T-helper 2 cell treated with Interferon-gamma antibody and Interleukin-4, amounts not matched to agents 5 μg/mL and 100 μg/mL, for 36 hours (primary cell): Measurements from ENCODE around the gene IDH3B.
"Not testable (repeated sequence)": the region's sequence is repeated elsewhere in the genome, so short reads cannot be mapped to it uniquely, and the experiment has no call there.

Experiments used
- DNase-seq: peaks from one replicate; pipeline ENCODE4 v3.0.0; 2021; ENCODE audit warnings: low spot score
- H3K27ac Mint-ChIP-seq: one replicate; pipeline ENCODE4 v1.8.0; 2021; ENCODE audit warnings: mild to moderate bottlenecking, mixed read lengths
- H3K27me3 Mint-ChIP-seq: one replicate; pipeline ENCODE4 v1.8.0; 2021; ENCODE audit warnings: low read depth, mixed read lengths
- H3K36me3 Mint-ChIP-seq: one replicate; pipeline ENCODE4 v1.8.0; 2021; ENCODE audit warnings: low read depth, mixed read lengths
- H3K4me1 Mint-ChIP-seq: one replicate; pipeline ENCODE4 v1.8.0; 2021; ENCODE audit warnings: low read depth, mixed read lengths
- H3K4me3 Mint-ChIP-seq: one replicate; pipeline ENCODE4 v1.8.0; 2022; ENCODE audit warnings: mild to moderate bottlenecking, moderate library complexity, mixed read lengths
- H3K9me3 Mint-ChIP-seq: one replicate; pipeline ENCODE4 v1.8.0; 2021; ENCODE audit warnings: mixed read lengths

IDH3B gene

GRCh38 chr20:2690718-2691117 lies 26.7 kb upstream of the IDH3B start:
- no peak overlapping the region for H3K27ac Mint-ChIP-seq
- peaks cover 8% of the 10 kb centered on the region for H3K36me3 Mint-ChIP-seq
- H3K4me3 Mint-ChIP-seq: peak overlapping the region; percentile 96
- H3K9me3 Mint-ChIP-seq: no peaks in the 10 kb centered on the region
- H3K27me3 Mint-ChIP-seq: peaks cover 45% of the 10 kb centered on the region
- peaks cover 28% of the 10 kb centered on the region for H3K4me1 Mint-ChIP-seq
- DNase-seq: no peak

- peaks cover 40% of the 10 kb centered on the region for H3K27me3 Mint-ChIP-seq
- no peaks in the 10 kb centered on the region for H3K9me3 Mint-ChIP-seq
- H3K4me1 Mint-ChIP-seq: peaks cover 28% of the 10 kb centered on the region
- H3K4me3 Mint-ChIP-seq: no peak overlapping the region
- H3K36me3 Mint-ChIP-seq: peaks cover 8% of the 10 kb centered on the region
- no peak for DNase-seq
- no peak overlapping the region for H3K27ac Mint-ChIP-seq
These were observed 26.2 kb upstream of the IDH3B start for GRCh38 chr20:2690213-2690612.

GRCh38 chr20:2688041-2688591 lies 24.1 kb upstream of the IDH3B start:
- Mint-ChIP-seq H3K27ac (peak overlapping the region; percentile 68), H3K27me3 (peaks cover 33% of the 10 kb centered on the region), H3K4me1 (peaks cover 28% of the 10 kb centered on the region), H3K9me3 (no peaks in the 10 kb centered on the region), H3K4me3 (peak overlapping the region; percentile 44), H3K36me3 (peaks cover 7% of the 10 kb centered on the region)
- peak; percentile 81 for DNase-seq

GRCh38 chr20:2687514-2687913 lies 23.5 kb upstream of the IDH3B start:
- Mint-ChIP-seq H3K27ac (peak overlapping the region; percentile 68), H3K4me1 (peaks cover 28% of the 10 kb centered on the region), H3K27me3 (peaks cover 37% of the 10 kb centered on the region), H3K4me3 (peak overlapping the region; percentile 44), H3K36me3 (peaks cover 7% of the 10 kb centered on the region), H3K9me3 (no peaks in the 10 kb centered on the region)
- DNase-seq: no peak

- not testable (repeated sequence) for H3K9me3 Mint-ChIP-seq, H3K4me3 Mint-ChIP-seq, H3K36me3 Mint-ChIP-seq, H3K27ac Mint-ChIP-seq, DNase-seq
- Mint-ChIP-seq H3K4me1 (peaks cover 18% of the 10 kb centered on the region), H3K27me3 (peaks cover 25% of the 10 kb centered on the region)
These were observed 20.8 kb upstream of the IDH3B start for GRCh38 chr20:2684817-2685216.

GRCh38 chr20:2682040-2682439 lies 18.0 kb upstream of the IDH3B start:
- peaks cover 18% of the 10 kb centered on the region for H3K27me3 Mint-ChIP-seq
- H3K36me3 Mint-ChIP-seq, H3K4me3 Mint-ChIP-seq, DNase-seq, H3K27ac Mint-ChIP-seq, H3K4me1 Mint-ChIP-seq, H3K9me3 Mint-ChIP-seq: not testable (repeated sequence)

GRCh38 chr20:2680046-2680445 lies 16.0 kb upstream of the IDH3B start:
- Mint-ChIP-seq H3K36me3 (no peaks in the 10 kb centered on the region), H3K27me3 (peaks cover 18% of the 10 kb centered on the region), H3K4me1 (peaks cover 4% of the 10 kb centered on the region), H3K9me3 (no peaks in the 10 kb centered on the region), H3K27ac (no peak overlapping the region), H3K4me3 (no peak overlapping the region)
- DNase-seq: no peak

- no peaks in the 10 kb centered on the region for H3K9me3 Mint-ChIP-seq
- H3K27me3 Mint-ChIP-seq: peaks cover 5% of the 10 kb centered on the region
- H3K4me3 Mint-ChIP-seq: no peak overlapping the region
- H3K36me3 Mint-ChIP-seq: no peaks in the 10 kb centered on the region
- no peak overlapping the region for H3K27ac Mint-ChIP-seq
- DNase-seq: no peak
- peaks cover 1% of the 10 kb centered on the region for H3K4me1 Mint-ChIP-seq
These were observed 9.4 kb upstream of the IDH3B start for GRCh38 chr20:2673453-2673852.

GRCh38 chr20:2672446-2672845 lies 8.4 kb upstream of the IDH3B start:
- Mint-ChIP-seq H3K4me3 (no peak overlapping the region), H3K27ac (no peak overlapping the region), H3K27me3 (peaks cover 7% of the 10 kb centered on the region), H3K9me3 (no peaks in the 10 kb centered on the region), H3K4me1 (peaks cover under 1% of the 10 kb centered on the region), H3K36me3 (no peaks in the 10 kb centered on the region)
- no peak for DNase-seq

- Mint-ChIP-seq H3K4me1 (no peaks in the 10 kb centered on the region), H3K27ac (no peak overlapping the region), H3K36me3 (no peaks in the 10 kb centered on the region), H3K4me3 (no peak overlapping the region), H3K9me3 (no peaks in the 10 kb centered on the region), H3K27me3 (peaks cover 7% of the 10 kb centered on the region)
- no peak for DNase-seq
These were observed 8.0 kb upstream of the IDH3B start for GRCh38 chr20:2671977-2672376.

- Mint-ChIP-seq H3K4me1 (peaks cover 14% of the 10 kb centered on the region), H3K4me3 (peak overlapping the region; percentile 77), H3K27me3 (peaks cover 2% of the 10 kb centered on the region), H3K9me3 (no peaks in the 10 kb centered on the region), H3K36me3 (peaks cover 42% of the 10 kb centered on the region), H3K27ac (peak overlapping the region; percentile 88)
- no peak for DNase-seq
These were observed 591 bp downstream of the IDH3B start for GRCh38 chr20:2663364-2663886.

- Mint-ChIP-seq H3K4me3 (no peak overlapping the region), H3K27me3 (no peaks in the 10 kb centered on the region), H3K36me3 (peaks cover 79% of the 10 kb centered on the region), H3K4me1 (peaks cover 30% of the 10 kb centered on the region), H3K9me3 (no peaks in the 10 kb centered on the region), H3K27ac (no peak overlapping the region)
- DNase-seq: no peak
These were observed 4.5 kb downstream of the IDH3B start for GRCh38 chr20:2659547-2659946.

- H3K36me3 Mint-ChIP-seq: peaks cover 85% of the 10 kb centered on the region
- no peaks in the 10 kb centered on the region for H3K9me3 Mint-ChIP-seq
- peak overlapping the region; percentile 5 for H3K27ac Mint-ChIP-seq
- no peak for DNase-seq
- H3K4me3 Mint-ChIP-seq: no peak overlapping the region
- H3K4me1 Mint-ChIP-seq: peaks cover 33% of the 10 kb centered on the region
- no peaks in the 10 kb centered on the region for H3K27me3 Mint-ChIP-seq
These were observed 5.3 kb downstream of the IDH3B start for GRCh38 chr20:2658414-2659354.

GRCh38 chr20:2657674-2658073 lies 6.3 kb downstream of the IDH3B start:
- Mint-ChIP-seq H3K9me3 (no peaks in the 10 kb centered on the region), H3K36me3 (peaks cover 89% of the 10 kb centered on the region), H3K4me1 (peaks cover 27% of the 10 kb centered on the region), H3K27me3 (no peaks in the 10 kb centered on the region), H3K27ac (no peak overlapping the region), H3K4me3 (no peak overlapping the region)
- no peak for DNase-seq
